HepG2 (cell line): ENCODE results near the gene APBB2. TPM values are rescaled to one million over a fixed set of nuclear protein-coding genes. Genes with fewer than 3 reads are reported as not detected.

Experiments used
- ATAC-seq: fragments of 200-7000 bp; cut with Tn5 transposase; 3 replicates; pipeline ENCODE4 v1.9.1; 2020; ENCODE audit warnings: mild to moderate bottlenecking, moderate library complexity
- BruUV-seq: library from RNA; stranded (reverse); fragments of 400-500 nt; replicated peaks from 2 replicates; lab custom pipeline; 2021; lab: Mats Ljungman, UMichigan
- CTCF ChIA-PET: fragments of 300-600 bp; formaldehyde crosslinking; extraction: SDS; loops from one replicate; lab custom pipeline; 2021; ENCODE audit warnings: low total read pairs, inconsistent platforms, low intra/inter-chr PET ratio; lab: Yijun Ruan, JAX
- POLR2A ChIA-PET: fragments of 350-600 bp; sonication (Branson Sonifier 250); formaldehyde crosslinking; loops from one replicate; lab custom pipeline; 2020; ENCODE audit warnings: antibody characterized with exemption, inconsistent platforms; lab: Yijun Ruan, JAX
- DNase-seq: peaks from one replicate; pipeline ENCODE4 v3.0.0-alpha.2; 2015; ENCODE audit warnings: low spot score
- FAIRE-seq: peaks from 3 replicates; lab custom pipeline; 2011; peaks lifted over from hg19 to GRCh38; lab: Jason Lieb, UNC
- H2AFZ ChIP-seq: one replicate; pipeline ENCODE4 v1.6.1; 2011; ENCODE audit warnings: low read length, inconsistent platforms
- H3K27ac ChIP-seq: fragments of 300-600 bp; 3 replicates; pipeline ENCODE4 v1.8.0; 2011; ENCODE audit warnings: mixed run types, mild to moderate bottlenecking, mixed read lengths, low read length, inconsistent platforms; ENCODE audit not compliant: insufficient read depth; ENCODE audit errors: extremely low read length
- H3K27me3 ChIP-seq, 2 experiments: fragments of 200-600 bp in 1 of 2; 2 replicates in 1 of 2; 3 replicates in 1 of 2; pipeline versions ENCODE4 v1.6.0 to v1.8.0; 2011; ENCODE audit warnings: low read length in 2 of 2, mild to moderate bottlenecking in 2 of 2, moderate library complexity in 2 of 2, inconsistent platforms in 1 of 2; ENCODE audit not compliant: insufficient read depth in 2 of 2, control insufficient read depth in 1 of 2
- H3K36me3 ChIP-seq, 2 experiments: fragments of 200-600 bp in 1 of 2; replicated peaks in 1 of 2; 2 replicates in 1 of 2; 3 replicates in 1 of 2; pipeline versions ENCODE4 v1.5.1 to v1.8.0; 2011; ENCODE audit warnings: low read length in 2 of 2, inconsistent platforms in 1 of 2; ENCODE audit not compliant: insufficient read depth in 2 of 2, control insufficient read depth in 1 of 2
- H3K4me1 ChIP-seq: 2 replicates; pipeline ENCODE4 v1.5.1; 2012; ENCODE audit warnings: low read length, inconsistent platforms; ENCODE audit not compliant: insufficient read depth
- H3K4me2 ChIP-seq: 2 replicates; pipeline ENCODE4 v1.6.0; 2011; ENCODE audit warnings: low read depth, low read length, inconsistent platforms
- H3K4me3 ChIP-seq, 3 experiments: fragments of 200-600 bp in 1 of 3; sonication (generic), shearing (Covaris generic) in 1 of 3; replicated peaks in 1 of 3; 2 replicates each; pipeline ENCODE4 v1.5.1; 2011 to 2016; ENCODE audit warnings: low read length in 3 of 3, inconsistent platforms in 2 of 3, low read depth in 2 of 3, mild to moderate bottlenecking in 2 of 3, control low read depth in 1 of 3, mixed read lengths in 1 of 3; ENCODE audit not compliant: insufficient read depth in 1 of 3
- H3K79me2 ChIP-seq: one replicate; pipeline ENCODE4 v1.6.1; 2011; ENCODE audit warnings: low read length, inconsistent platforms; ENCODE audit not compliant: insufficient read depth
- H3K9ac ChIP-seq: 2 replicates; pipeline ENCODE4 v1.6.0; 2011; ENCODE audit warnings: mild to moderate bottlenecking, low read depth, low read length, inconsistent platforms; ENCODE audit not compliant: insufficient read depth
- H3K9me3 ChIP-seq: 2 replicates; pipeline ENCODE4 v1.5.1; 2012; ENCODE audit warnings: mild to moderate bottlenecking, low read length
- H4K20me1 ChIP-seq: 2 replicates; pipeline ENCODE4 v1.6.0; 2011; ENCODE audit warnings: inconsistent platforms, mild to moderate bottlenecking, low read length, moderate library complexity; ENCODE audit not compliant: insufficient read depth
- MIER2 ChIP-seq: IDR thresholded peaks from 2 replicates; pipeline ENCODE4 v1.6.1; 2016; ENCODE audit warnings: missing biosample characterization, missing genetic modification reagents
- ZFAT ChIP-seq: sonication (generic); formaldehyde crosslinking; conservative IDR thresholded peaks from 2 replicates; pipeline ENCODE4 v1.8.1; 2023; ENCODE audit warnings: missing genetic modification reagents, inconsistent platforms
- ZNF318 ChIP-seq: sonication (generic); formaldehyde crosslinking; IDR thresholded peaks from 2 replicates; pipeline ENCODE4 v1.4.0; 2020; ENCODE audit warnings: mild to moderate bottlenecking, missing genetic modification reagents
- ZNF337 ChIP-seq: sonication (generic); formaldehyde crosslinking; IDR thresholded peaks from 2 replicates; pipeline ENCODE4 v1.5.1; 2020; ENCODE audit warnings: missing genetic modification reagents, low read depth, mild to moderate bottlenecking, borderline replicate concordance
- ZNF703 ChIP-seq: sonication (generic); formaldehyde crosslinking; IDR thresholded peaks from 2 replicates; pipeline ENCODE4 v1.5.1; 2020; ENCODE audit warnings: missing genetic modification reagents, mild to moderate bottlenecking, moderate library complexity, borderline replicate concordance
- WGBS: methylation state at CpG from one replicate; pipeline ENCODE4 v1.1.6; 2017; ENCODE audit warnings: low lambda C conversion rate; 5-methylcytosine and 5-hydroxymethylcytosine counted together
- in situ Hi-C: cut with HindIII; loops from 2 replicates; pipeline ENCODE4 v1.10.0; 2017; ENCODE audit warnings: low pct_unique_long_range_greater_than_20kb; ENCODE audit not compliant: extremely low pct_ligation_motif_present
- intact Hi-C: fragments of 100-400 bp; cut with micrococcal nuclease; formaldehyde crosslinking; loops from one replicate; pipeline ENCODE4 v1.10.0; 2022; ENCODE audit not compliant: unreplicated experiment
- polyA plus RNA-seq, 8 experiments: library from polyadenylated mRNA; depleted of rRNA in 3 of 8; stranded (reverse) in 7 of 8; unstranded in 1 of 8; fragments of >200 nt; fragmentation: Illumina TruSeq in 4 of 8; extraction: Trizol in 4 of 8; gene quantifications; 2 replicates each; pipeline versions ENCODE4 v1.2.1 to v1.2.3, GENCODE V29; 2011 to 2016; ENCODE audit warnings: low read depth in 4 of 8, missing spikeins in 1 of 8, mixed read lengths in 1 of 8; ENCODE audit not compliant: insufficient read depth in 1 of 8
- total RNA-seq, 5 experiments: library from RNA; depleted of rRNA; stranded (reverse); fragments of >200 nt; fragmentation: Illumina TruSeq; extraction: Trizol; gene quantifications; 2 replicates each; pipeline ENCODE4 v1.2.3, GENCODE V29; 2016; ENCODE audit warnings: low read depth in 1 of 5
- TF ChIP-seq, protein P1 (sequence below): sonication (generic); formaldehyde crosslinking; IDR thresholded peaks from 2 replicates; pipeline ENCODE4 v1.5.1; 2020; ENCODE audit warnings: mild to moderate bottlenecking, missing genetic modification reagents, moderate library complexity
- TF ChIP-seq, protein P2 (sequence below): sonication (generic); formaldehyde crosslinking; IDR thresholded peaks from 2 replicates; pipeline ENCODE4 v1.4.0; 2020; ENCODE audit warnings: low read depth, mild to moderate bottlenecking, missing genetic modification reagents
- TF ChIP-seq, protein P3 (sequence below): IDR thresholded peaks from 2 replicates; pipeline ENCODE4 v1.6.1; 2016; ENCODE audit warnings: low read depth

Gene APBB2
- total and polyA plus RNA-seq, 2 of the 13 experiments (the other 11 are each of a cell fraction or from before 2014, with no cell fraction given) = 11.7 to 17.0 TPM

DNA sequence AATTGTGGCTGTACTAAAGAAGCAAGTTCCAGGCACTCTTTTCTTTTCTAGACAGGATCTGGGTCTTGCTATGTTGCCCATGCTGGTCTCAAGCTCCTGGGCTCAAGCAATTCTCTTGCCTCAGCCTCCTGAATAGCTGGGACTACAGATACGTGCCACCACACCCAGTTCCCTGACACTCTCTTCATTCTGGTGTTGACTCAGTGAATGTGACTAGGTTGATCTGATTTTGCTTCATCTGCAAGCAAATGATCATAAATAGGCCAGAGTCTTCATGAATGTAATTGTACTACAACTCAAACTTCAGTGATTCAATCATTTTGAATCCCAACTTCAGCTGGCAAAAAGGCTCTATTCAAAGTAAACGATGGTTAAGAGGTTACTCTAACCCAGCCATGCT, 78.5 kb downstream of the APBB2 start (continued):
- TF ChIP-seq ZFAT (CRISPR knock-in tag) = no peak
- TF ChIP-seq ZNF318 = no peak

GRCh38 chr4:41134581-41134980, 79.8 kb downstream of the APBB2 start:
- Histone ChIP-seq H3K9ac (no peak overlapping the region), H3K4me3 (no peak overlapping the region), H3K79me2 (peaks cover 2% of the 10 kb centered on the region), H3K27me3 (no peaks in the 10 kb centered on the region), H3K4me2 (no peak overlapping the region), H2AFZ (no peak overlapping the region), H3K27ac (no peak overlapping the region), H3K36me3 (no peaks in the 10 kb centered on the region), H3K9me3 (no peaks in the 10 kb centered on the region), H3K4me1 (peaks cover 64% of the 10 kb centered on the region), H4K20me1 (no peaks in the 10 kb centered on the region)
- ChIA-PET POLR2A (no interaction called here), CTCF (no interaction called here)
- 93% methylated on average over 2 of the region's 2 CpGs for WGBS
- in situ Hi-C loops = no loop called here
- no TSS peak for BruUV-seq
- DNase-seq (no peak), FAIRE-seq (no peak), ATAC-seq (no peak)
- intact Hi-C loops = no loop called here
- TF ChIP-seq, protein P1, sequence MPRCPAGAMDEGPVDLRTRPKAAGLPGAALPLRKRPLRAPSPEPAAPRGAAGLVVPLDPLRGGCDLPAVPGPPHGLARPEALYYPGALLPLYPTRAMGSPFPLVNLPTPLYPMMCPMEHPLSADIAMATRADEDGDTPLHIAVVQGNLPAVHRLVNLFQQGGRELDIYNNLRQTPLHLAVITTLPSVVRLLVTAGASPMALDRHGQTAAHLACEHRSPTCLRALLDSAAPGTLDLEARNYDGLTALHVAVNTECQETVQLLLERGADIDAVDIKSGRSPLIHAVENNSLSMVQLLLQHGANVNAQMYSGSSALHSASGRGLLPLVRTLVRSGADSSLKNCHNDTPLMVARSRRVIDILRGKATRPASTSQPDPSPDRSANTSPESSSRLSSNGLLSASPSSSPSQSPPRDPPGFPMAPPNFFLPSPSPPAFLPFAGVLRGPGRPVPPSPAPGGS (CRISPR knock-in tag) = no peak
- no peak for TF ChIP-seq MIER2 (CRISPR knock-in tag)
- no peak for TF ChIP-seq ZNF337 (CRISPR knock-in tag)
- TF ChIP-seq, protein P2, sequence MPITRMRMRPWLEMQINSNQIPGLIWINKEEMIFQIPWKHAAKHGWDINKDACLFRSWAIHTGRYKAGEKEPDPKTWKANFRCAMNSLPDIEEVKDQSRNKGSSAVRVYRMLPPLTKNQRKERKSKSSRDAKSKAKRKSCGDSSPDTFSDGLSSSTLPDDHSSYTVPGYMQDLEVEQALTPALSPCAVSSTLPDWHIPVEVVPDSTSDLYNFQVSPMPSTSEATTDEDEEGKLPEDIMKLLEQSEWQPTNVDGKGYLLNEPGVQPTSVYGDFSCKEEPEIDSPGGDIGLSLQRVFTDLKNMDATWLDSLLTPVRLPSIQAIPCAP (CRISPR knock-in tag) = no peak
- TF ChIP-seq ZNF703 (CRISPR knock-in tag) = no peak
- TF ChIP-seq, protein P3, sequence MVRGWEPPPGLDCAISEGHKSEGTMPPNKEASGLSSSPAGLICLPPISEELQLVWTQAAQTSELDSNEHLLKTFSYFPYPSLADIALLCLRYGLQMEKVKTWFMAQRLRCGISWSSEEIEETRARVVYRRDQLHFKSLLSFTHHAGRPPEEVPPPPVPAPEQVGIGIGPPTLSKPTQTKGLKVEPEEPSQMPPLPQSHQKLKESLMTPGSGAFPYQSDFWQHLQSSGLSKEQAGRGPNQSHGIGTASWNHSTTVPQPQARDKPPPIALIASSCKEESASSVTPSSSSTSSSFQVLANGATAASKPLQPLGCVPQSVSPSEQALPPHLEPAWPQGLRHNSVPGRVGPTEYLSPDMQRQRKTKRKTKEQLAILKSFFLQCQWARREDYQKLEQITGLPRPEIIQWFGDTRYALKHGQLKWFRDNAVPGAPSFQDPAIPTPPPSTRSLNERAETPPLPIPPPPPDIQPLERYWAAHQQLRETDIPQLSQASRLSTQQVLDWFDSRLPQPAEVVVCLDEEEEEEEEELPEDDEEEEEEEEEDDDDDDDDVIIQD (CRISPR knock-in tag) = no peak
